ENCODE results near the gene C5AR1. TPM values are rescaled to one million over a fixed set of nuclear protein-coding genes. Genes with fewer than 3 reads are reported as not detected.

The C5AR1 gene
- total and polyA plus RNA-seq, 9 of the 15 experiments (the other 6 are each of a cell fraction or from before 2014, with no cell fraction given) = 0.06 to 1.6 (median 0.28) TPM; not detected in 3

GRCh38 chr19:47315125-47315821 is 5.6 kb downstream of the C5AR1 start (continued):
- no peak for TF ChIP-seq ZNF282 (CRISPR knock-in tag; IDR thresholded peaks at IDR 0.05)
- TF ChIP-seq ZNF408 (CRISPR knock-in tag; IDR thresholded peaks at IDR 0.05; ENCODE audit: low read depth) = no peak
- TF ChIP-seq RAD51 (IDR thresholded peaks at IDR 0.05; ENCODE audit: borderline replicate concordance, low read depth) = peak; percentile 71; the same call in 1 of the 2 replicates
- TF ChIP-seq, protein P1, sequence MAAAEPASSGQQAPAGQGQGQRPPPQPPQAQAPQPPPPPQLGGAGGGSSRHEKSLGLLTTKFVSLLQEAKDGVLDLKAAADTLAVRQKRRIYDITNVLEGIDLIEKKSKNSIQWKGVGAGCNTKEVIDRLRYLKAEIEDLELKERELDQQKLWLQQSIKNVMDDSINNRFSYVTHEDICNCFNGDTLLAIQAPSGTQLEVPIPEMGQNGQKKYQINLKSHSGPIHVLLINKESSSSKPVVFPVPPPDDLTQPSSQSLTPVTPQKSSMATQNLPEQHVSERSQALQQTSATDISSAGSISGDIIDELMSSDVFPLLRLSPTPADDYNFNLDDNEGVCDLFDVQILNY (CRISPR knock-in tag; IDR thresholded peaks at IDR 0.05) = no peak
- TF ChIP-seq, protein P2, sequence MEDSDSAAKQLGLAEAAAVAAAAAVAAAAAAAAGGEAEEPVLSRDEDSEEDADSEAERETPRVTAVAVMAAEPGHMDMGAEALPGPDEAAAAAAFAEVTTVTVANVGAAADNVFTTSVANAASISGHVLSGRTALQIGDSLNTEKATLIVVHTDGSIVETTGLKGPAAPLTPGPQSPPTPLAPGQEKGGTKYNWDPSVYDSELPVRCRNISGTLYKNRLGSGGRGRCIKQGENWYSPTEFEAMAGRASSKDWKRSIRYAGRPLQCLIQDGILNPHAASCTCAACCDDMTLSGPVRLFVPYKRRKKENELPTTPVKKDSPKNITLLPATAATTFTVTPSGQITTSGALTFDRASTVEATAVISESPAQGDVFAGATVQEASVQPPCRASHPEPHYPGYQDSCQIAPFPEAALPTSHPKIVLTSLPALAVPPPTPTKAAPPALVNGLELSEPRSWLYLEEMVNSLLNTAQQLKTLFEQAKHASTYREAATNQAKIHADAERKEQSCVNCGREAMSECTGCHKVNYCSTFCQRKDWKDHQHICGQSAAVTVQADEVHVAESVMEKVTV (CRISPR knock-in tag; IDR thresholded peaks at IDR 0.05) = no peak
- no peak for TF ChIP-seq KHSRP (IDR thresholded peaks at IDR 0.05)
- TF ChIP-seq ZNF583 (CRISPR knock-in tag; IDR thresholded peaks at IDR 0.05) = no peak
- TF ChIP-seq SFPQ (IDR thresholded peaks at IDR 0.05; ENCODE audit: low read depth, low read length) = no peak
- TF ChIP-seq, protein P3, sequence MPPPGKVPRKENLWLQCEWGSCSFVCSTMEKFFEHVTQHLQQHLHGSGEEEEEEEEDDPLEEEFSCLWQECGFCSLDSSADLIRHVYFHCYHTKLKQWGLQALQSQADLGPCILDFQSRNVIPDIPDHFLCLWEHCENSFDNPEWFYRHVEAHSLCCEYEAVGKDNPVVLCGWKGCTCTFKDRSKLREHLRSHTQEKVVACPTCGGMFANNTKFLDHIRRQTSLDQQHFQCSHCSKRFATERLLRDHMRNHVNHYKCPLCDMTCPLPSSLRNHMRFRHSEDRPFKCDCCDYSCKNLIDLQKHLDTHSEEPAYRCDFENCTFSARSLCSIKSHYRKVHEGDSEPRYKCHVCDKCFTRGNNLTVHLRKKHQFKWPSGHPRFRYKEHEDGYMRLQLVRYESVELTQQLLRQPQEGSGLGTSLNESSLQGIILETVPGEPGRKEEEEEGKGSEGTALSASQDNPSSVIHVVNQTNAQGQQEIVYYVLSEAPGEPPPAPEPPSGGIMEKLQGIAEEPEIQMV (tag; conservative IDR thresholded peaks at IDR 0.05; ENCODE audit: low read depth) = no peak
- TF ChIP-seq ADNP (tag; IDR thresholded peaks at IDR 0.05) = peak; percentile 91
- TF ChIP-seq STAT5A (IDR thresholded peaks at IDR 0.05; ENCODE audit: borderline replicate concordance, low read length) = no peak; the same call in 1 of the 2 replicates
- no peak for TF ChIP-seq SIRT6 (IDR thresholded peaks at IDR 0.05; ENCODE audit: low read depth, low read length)
- TF ChIP-seq ZNF347 (CRISPR knock-in tag; IDR thresholded peaks at IDR 0.05; ENCODE audit: low read depth) = no peak
- no peak for TF ChIP-seq FOXJ3 (CRISPR knock-in tag; IDR thresholded peaks at IDR 0.05)
- TF ChIP-seq, protein P4, sequence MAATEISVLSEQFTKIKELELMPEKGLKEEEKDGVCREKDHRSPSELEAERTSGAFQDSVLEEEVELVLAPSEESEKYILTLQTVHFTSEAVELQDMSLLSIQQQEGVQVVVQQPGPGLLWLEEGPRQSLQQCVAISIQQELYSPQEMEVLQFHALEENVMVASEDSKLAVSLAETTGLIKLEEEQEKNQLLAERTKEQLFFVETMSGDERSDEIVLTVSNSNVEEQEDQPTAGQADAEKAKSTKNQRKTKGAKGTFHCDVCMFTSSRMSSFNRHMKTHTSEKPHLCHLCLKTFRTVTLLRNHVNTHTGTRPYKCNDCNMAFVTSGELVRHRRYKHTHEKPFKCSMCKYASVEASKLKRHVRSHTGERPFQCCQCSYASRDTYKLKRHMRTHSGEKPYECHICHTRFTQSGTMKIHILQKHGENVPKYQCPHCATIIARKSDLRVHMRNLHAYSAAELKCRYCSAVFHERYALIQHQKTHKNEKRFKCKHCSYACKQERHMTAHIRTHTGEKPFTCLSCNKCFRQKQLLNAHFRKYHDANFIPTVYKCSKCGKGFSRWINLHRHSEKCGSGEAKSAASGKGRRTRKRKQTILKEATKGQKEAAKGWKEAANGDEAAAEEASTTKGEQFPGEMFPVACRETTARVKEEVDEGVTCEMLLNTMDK (IDR thresholded peaks at IDR 0.05; ENCODE audit: borderline replicate concordance, insufficient read depth, low read depth, low read length, poor library complexity, severe bottlenecking) = no peak
- TF ChIP-seq RUNX1 (IDR thresholded peaks at IDR 0.05; ENCODE audit: low read depth) = no peak
- no peak for TF ChIP-seq ZNF77 (CRISPR knock-in tag; IDR thresholded peaks at IDR 0.05)
- no peak for TF ChIP-seq SUPT5H (IDR thresholded peaks at IDR 0.05)
- no peak for TF ChIP-seq CCAR2 (IDR thresholded peaks at IDR 0.05; ENCODE audit: low read depth, low read length)
- TF ChIP-seq RAD21 (CRISPR knock-in tag; conservative IDR thresholded peaks at IDR 0.05 in 1 of 2, IDR thresholded peaks at IDR 0.05 in 1 of 2) = peak; percentile 9 to 18; a peak in 2 of 4 replicates

Measured in K562 (cell line).